ENCODE measurements around the gene CELF6.
A peak's percentile ranks its signal among the peaks of the same experiment; 100 is the strongest.

CELF6 gene

GRCh38 chr15:72319360-72319984 is 485 bp downstream of the CELF6 start:
- TF ChIP-seq CTCF (conservative IDR thresholded peaks at IDR 0.05): no peak
- peak overlapping the region; percentile 75 for H3K27ac ChIP-seq

GRCh38 chr15:72318408-72318942 is 1.5 kb downstream of the CELF6 start:
- no peak for TF ChIP-seq CTCF (conservative IDR thresholded peaks at IDR 0.05)

DNA sequence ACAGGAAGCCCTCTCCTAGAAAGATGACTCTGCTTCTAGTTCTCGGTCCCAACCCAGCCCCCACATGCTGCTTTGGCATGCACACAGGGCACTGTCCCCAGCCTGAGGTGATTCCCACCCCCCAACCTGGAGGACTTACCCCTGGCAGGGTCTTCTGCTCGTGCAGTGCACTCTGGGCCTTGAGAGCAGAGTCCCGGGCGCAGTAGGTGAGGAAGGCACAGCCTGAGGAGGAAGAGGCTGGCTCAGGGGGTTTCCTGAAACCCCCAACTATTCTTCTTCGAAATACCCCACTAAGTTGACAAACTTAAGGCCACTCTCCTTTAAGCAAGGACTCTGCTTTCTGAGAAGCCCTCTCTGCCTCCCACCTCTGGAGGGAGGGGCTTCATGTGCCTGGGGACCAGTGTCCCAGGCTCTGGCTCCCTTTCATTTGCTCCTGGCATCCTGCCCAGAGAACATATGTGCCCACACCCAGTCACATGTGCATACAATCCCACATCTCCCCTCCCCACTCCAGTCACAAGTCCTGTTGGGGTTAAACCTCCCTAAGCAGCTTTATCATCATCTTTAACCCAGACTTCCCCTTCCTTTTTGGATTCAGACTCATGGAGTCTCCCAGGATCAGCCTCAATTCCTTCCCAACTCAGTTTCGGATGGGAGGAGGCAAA is 4.1 kb downstream of the CELF6 start:
- no peak overlapping the region for H3K27ac ChIP-seq
- TF ChIP-seq CTCF (conservative IDR thresholded peaks at IDR 0.05): no peak

More at GRCh38 chr15:72318408-72318942, 1.5 kb downstream of the CELF6 start:
- peak overlapping the region; percentile 75 for H3K27ac ChIP-seq

GRCh38 chr15:72313881-72314280 is 6.1 kb downstream of the CELF6 start:
- TF ChIP-seq CTCF (conservative IDR thresholded peaks at IDR 0.05): no peak
- no peak overlapping the region for H3K27ac ChIP-seq

DNA sequence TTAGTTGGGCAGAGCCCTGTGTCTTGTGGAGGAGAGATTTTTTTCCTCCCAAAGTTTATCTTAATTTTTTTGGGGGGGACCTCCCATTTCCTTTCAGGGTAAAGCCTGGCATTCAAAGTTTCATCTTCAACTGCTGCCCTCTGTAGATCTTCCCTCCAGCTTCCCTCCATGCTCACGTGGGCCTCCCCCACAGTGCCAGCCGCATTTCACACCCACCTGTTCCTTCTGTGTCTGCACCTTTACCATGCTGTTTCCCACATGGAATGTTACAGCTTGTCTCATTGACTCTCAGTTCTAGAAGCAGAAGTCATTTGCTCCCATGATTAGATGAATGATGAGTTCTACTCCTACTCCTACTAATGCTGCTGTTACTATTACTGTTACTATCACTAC is 6.5 kb downstream of the CELF6 start:
- no peak for TF ChIP-seq CTCF (conservative IDR thresholded peaks at IDR 0.05)
- no peak overlapping the region for H3K27ac ChIP-seq

- TF ChIP-seq CTCF (conservative IDR thresholded peaks at IDR 0.05): peak; percentile 96
- no peak overlapping the region for H3K27ac ChIP-seq
Observed at GRCh38 chr15:72312605-72313447, 7.1 kb downstream of the CELF6 start.

- no peak overlapping the region for H3K27ac ChIP-seq
- TF ChIP-seq CTCF (conservative IDR thresholded peaks at IDR 0.05): no peak
Observed at GRCh38 chr15:72307026-72307425, 12.9 kb downstream of the CELF6 start.
